KOPT-K1 (cell line): ENCODE results near the gene ATP8B4.

ENCODE experiments used
- H3K27ac ChIP-seq: fragments of 200-600 bp; sonication (generic); 2 replicates; pipeline ENCODE4 v1.5.1; 2016; ENCODE audit warnings: antibody characterized with exemption, mild to moderate bottlenecking, low read depth, low read length; ENCODE audit not compliant: poor library complexity, severe bottlenecking
- H3K36me3 ChIP-seq: fragments of 200-600 bp; sonication (generic); 2 replicates; pipeline ENCODE4 v1.5.1; 2017; ENCODE audit warnings: antibody characterized with exemption, mild to moderate bottlenecking, low read length, moderate library complexity; ENCODE audit not compliant: insufficient read depth
- H3K9me3 ChIP-seq: fragments of 200-600 bp; sonication (generic); 2 replicates; pipeline ENCODE4 v1.5.1; 2017; ENCODE audit warnings: antibody characterized with exemption, low read length, mild to moderate bottlenecking; ENCODE audit not compliant: insufficient read depth, poor library complexity, severe bottlenecking

The ATP8B4 gene

DNA sequence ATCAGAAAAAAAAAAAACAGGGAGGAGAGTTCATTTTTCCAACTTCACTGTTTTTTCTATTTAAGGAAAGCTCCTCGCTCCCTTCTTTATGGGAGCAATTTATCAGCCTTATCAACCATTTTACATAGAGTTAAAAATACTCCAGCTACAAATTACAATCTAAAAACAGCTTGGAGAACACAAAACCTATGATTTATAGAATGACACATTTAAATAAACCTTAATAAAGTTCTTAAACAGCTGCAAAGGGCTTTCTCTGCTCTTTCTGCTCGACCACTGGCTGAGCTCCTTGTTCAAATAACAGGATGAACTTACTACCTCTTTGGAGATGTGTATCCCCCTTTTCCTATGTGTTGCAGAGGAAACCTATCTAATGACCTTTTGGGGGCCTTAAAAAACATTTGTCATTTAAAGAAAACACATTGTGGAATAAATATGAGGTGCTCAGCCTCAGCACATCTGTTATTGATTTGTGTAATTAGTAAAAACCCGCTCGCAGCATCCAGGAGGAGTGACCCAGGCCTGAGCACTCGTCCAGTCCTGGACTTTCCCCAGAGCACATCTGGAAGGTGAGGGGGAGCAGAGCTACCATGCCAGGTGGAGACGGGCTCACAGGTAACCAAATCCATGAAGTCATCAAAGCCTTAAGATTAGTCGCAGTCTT, 231.2 kb downstream of the ATP8B4 start:
- Histone ChIP-seq H3K36me3 (no peaks in the 10 kb centered on the region), H3K9me3 (no peaks in the 10 kb centered on the region), H3K27ac (no peak overlapping the region)

DNA sequence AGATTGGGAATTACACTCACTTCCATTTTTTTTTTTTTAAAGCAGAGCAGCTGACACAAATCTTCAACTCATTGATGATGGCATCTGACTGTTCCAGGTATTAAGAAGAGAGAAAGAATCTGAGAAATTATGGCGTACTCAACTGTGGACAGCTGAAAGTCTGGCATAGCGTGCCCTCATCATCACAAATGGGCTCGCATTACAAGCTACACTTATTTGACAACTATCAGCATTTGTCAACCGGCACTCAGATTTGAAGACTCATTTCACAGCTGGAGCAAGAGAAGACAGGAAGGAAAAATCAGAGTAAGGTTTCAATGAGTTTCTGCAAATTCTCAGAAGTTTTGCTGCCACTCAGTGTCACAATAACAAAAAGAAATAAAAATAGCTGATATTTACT, 235.9 kb downstream of the ATP8B4 start:
- H3K36me3 ChIP-seq: no peaks in the 10 kb centered on the region
- no peak overlapping the region for H3K27ac ChIP-seq
- H3K9me3 ChIP-seq: no peaks in the 10 kb centered on the region

DNA sequence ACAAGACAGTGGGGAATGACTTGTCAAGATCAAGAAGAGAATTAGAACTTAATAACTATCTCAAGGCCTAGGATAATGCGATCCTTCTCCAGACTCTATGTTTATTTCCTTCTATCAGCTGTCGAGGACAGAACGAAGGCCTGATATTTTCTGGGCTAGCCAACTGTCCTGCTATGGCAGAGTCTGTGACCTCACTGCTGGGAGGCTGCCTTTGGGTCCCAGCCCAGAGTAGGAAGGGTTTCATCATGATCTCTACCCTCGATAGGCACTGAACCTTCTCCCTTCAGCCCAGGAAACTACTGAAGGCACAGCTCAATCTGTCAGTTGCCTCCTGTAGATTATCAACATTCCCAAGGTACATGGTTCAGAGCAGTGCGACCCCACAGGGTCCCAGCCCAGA, 237.2 kb downstream of the ATP8B4 start:
- Histone ChIP-seq H3K36me3 (no peaks in the 10 kb centered on the region), H3K9me3 (no peaks in the 10 kb centered on the region), H3K27ac (no peak overlapping the region)

DNA sequence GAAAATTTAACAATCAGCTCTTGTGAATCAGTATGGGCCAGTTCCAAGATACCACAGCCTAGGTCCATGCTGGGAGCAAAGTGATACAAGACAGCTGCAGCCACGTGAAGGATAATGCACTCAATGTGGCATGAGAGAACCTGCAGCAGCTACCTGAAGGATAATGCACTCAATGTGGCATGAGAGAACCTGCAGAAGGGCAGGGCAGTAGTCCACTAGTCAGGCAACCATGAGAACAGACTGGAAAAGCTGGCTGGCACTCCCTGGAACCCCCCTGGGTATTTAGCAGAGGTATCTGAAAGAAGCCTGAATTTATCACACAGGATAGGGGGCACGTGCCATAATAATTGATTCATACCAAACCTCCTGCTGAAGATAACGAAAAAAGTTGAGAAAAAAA, 237.6 kb downstream of the ATP8B4 start:
- H3K27ac ChIP-seq: no peak overlapping the region
- H3K36me3 ChIP-seq: no peaks in the 10 kb centered on the region
- no peaks in the 10 kb centered on the region for H3K9me3 ChIP-seq

DNA sequence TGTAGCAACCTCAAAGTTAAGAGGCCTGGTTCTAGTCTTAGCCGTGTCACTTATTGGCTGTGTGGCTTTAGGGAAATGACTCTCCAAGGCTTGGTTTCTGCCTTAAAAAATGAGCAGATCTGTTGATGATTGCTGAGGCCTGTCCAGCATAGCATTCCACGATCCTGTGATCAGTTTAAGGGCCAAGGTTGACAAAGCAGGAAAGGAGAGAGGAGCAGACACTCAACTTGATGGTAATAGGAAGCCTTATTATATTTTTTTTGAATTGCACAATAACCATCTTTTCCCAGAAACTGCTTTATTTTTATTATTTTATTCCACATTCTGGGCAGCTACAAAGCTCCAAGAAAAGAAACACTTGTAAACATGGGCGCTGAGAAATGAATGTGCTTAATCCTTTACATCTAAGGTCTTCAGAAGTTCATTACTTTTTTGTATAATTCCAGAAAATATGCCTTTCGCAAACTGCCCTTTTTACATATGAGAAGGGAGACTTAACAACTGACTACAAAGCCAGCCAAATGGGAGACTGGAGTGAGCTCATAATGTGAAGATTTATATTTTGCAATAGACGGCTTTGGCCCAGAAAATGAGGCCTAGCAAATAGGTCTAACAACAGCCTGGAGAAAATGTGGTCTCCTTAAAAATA, 241.0 kb downstream of the ATP8B4 start:
- Histone ChIP-seq H3K27ac (no peak overlapping the region), H3K36me3 (no peaks in the 10 kb centered on the region), H3K9me3 (no peaks in the 10 kb centered on the region)

DNA sequence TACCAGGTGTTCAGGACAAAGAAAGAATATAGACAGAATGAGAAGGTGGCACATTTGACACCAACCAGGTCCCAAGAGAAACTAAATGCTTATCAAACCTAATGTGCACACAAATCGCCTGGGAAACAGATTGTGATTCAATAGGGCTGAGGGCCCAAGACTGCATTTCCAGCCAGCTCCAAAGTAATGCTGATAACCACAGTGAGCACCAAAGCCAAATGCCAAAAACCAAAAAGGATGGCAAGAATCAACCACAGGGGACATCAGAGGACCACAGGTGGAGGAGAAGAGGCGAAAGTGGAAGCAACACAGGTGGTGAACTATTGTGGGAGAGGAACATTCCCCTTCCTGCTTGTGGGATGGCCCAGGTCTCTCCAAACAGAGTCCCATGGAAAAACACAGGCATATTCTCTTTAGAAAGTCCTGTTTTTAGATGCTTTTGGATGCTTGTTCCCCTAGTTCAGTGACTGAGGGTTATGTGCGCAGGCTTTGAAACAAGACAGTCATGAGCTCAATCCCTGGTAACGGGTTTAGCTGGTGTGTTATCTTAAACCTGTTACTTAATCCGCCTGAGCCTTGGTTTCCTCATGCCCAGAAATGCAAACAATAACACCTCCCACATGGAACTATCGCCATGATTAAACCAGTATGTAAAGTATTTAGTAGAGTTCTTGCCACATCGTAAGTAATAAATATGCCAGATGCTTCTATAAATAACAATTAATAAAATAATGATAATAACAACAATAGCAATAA, 241.7 kb downstream of the ATP8B4 start:
- H3K36me3 ChIP-seq: no peaks in the 10 kb centered on the region
- H3K27ac ChIP-seq: no peak overlapping the region
- H3K9me3 ChIP-seq: no peaks in the 10 kb centered on the region

DNA sequence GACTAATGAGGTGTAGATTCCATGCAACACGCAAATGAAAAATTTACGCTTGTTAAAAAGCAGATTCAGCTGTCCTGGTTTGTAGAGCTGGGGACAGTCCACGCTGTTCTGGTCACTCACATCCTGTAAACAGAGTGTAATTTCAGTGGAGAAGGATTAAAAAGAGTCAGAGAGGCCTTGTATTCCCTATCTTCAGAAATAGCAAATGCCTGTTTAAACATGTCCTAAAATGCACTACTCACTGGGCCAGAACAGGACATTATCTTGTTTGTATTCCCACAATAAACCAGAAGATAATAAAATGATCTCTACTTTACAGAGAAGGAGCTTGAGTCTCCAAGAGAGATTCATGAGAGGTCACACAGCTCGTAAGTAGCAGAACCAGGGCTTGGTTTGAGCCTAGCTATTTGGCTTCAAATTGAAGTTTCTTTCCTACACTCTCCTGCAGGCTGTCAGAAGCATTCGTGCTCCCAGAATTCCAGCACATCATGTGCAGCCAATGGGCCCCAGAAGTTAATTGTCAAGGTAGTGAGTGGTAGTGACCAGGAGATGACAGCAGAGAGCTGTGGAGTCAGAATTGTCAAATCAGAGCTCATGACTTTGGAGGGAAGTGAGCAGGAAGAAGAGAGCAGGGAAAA, 242.5 kb downstream of the ATP8B4 start:
- Histone ChIP-seq H3K36me3 (no peaks in the 10 kb centered on the region), H3K9me3 (no peaks in the 10 kb centered on the region), H3K27ac (no peak overlapping the region)

DNA sequence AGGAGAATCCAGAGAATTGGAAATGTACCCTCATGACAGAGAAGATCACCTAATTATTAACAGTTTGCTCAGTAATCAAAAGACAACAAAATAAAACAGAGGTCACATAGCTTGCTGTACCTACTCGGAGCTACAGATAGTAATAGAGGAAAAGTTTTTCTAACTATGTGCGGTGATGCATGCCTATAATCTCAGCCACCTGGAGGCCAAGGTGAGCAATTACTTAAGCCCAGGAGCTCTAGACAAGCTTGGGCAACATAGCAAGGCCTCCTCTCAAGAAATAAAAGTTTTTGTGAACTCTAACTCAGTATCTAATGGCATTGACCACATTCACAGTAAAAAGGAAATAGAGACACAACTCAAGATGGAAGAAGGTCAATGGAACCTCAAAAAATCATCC, 243.6 kb downstream of the ATP8B4 start:
- Histone ChIP-seq H3K27ac (no peak overlapping the region), H3K36me3 (no peaks in the 10 kb centered on the region), H3K9me3 (no peaks in the 10 kb centered on the region)

DNA sequence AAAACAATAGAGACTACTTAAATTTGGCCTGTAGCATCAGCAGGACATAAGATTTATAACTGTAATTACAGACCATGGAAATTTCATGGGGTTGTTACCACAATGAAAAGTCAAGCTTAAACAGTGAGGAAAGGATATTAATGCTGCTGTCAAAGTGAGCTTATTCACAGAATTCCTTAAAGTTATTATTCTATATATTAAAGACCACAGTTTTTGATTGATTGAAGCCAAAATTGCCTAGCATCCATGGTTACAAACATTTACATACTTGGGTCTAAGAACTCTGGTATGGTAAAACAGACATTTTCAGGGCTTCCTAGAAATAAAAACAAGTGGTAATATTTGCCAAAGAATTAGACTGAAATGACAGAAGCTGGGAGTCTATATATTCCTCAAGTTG, 248.6 kb downstream of the ATP8B4 start:
- no peaks in the 10 kb centered on the region for H3K9me3 ChIP-seq
- H3K36me3 ChIP-seq: no peaks in the 10 kb centered on the region
- H3K27ac ChIP-seq: no peak overlapping the region

DNA sequence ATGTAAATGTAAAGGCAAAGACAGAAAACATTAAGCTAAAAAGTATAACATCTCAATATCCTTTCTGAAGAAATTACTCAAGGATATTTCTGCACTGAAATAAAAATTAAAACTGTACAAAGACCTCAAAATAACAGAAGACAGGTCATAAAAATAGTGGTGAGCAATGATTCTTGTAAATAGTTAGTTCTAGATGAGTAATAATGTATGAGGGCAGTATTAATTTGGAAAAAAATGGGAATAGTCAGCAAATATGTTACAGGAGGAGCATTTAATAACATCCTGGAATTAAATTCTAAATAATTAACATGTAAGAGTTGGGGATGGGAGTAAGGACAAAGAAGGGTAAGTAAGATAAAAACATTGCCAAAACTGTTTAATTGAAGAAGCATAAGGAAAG, 250.7 kb downstream of the ATP8B4 start:
- H3K27ac ChIP-seq: no peak overlapping the region
- H3K9me3 ChIP-seq: no peaks in the 10 kb centered on the region
- H3K36me3 ChIP-seq: no peaks in the 10 kb centered on the region

DNA sequence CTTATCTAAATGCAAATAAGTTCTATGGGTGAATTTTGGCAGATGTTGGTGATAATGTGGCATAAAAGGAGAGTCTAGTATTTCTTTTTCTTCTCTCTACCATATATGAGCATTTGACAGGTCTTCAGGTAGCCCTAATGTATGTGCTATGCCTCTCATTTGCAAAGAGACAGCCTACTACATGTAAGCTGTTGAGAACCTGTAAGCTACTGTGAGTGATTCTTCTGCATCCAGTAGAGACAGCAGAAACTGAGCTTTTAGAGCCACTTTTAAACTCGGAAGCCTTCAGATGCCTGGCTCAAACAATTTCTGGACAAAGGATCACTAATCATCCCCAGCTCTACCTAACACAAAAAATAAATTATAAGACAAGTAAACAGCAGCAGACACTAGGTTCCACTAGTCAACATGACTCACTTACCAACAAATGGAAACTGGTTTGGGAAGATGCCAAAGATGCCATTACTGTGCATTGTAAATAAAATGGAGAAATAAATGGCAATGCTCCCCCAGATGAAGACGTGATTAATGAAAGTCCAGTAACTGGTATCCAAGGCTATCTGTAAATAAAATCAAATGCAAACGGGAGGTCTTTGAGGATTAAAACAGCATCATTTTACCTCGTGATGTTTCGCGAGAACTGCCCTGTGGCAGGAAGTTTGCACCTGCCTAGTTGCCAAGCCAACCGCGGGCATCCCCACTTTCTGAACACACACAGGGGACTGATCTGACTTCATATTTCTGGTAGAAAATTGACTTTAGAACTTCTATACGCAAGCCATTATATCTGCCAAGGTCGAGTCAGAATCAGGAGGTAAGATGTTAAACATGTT, 252.9 kb downstream of the ATP8B4 start:
- no peak overlapping the region for H3K27ac ChIP-seq
- no peaks in the 10 kb centered on the region for H3K9me3 ChIP-seq
- no peaks in the 10 kb centered on the region for H3K36me3 ChIP-seq

DNA sequence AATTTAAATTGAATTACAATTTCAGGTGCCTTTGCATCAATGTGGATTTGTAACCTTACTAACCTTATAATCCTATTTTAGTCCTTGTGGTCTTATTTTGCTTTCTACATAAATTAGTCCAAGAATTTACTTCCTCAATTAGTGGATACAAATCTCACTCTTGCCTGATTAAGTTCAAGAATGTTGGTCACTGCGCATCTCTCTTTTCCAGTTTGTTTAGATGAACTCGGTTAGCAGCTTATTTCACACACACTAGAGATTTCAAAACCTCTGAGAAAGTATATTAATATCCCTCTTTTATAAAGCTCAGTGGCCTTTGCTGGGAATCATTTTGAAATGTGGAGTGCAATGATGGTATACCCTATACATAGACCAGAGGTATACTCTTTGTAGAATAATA, 254.8 kb downstream of the ATP8B4 start:
- no peaks in the 10 kb centered on the region for H3K9me3 ChIP-seq
- no peaks in the 10 kb centered on the region for H3K36me3 ChIP-seq
- H3K27ac ChIP-seq: no peak overlapping the region

DNA sequence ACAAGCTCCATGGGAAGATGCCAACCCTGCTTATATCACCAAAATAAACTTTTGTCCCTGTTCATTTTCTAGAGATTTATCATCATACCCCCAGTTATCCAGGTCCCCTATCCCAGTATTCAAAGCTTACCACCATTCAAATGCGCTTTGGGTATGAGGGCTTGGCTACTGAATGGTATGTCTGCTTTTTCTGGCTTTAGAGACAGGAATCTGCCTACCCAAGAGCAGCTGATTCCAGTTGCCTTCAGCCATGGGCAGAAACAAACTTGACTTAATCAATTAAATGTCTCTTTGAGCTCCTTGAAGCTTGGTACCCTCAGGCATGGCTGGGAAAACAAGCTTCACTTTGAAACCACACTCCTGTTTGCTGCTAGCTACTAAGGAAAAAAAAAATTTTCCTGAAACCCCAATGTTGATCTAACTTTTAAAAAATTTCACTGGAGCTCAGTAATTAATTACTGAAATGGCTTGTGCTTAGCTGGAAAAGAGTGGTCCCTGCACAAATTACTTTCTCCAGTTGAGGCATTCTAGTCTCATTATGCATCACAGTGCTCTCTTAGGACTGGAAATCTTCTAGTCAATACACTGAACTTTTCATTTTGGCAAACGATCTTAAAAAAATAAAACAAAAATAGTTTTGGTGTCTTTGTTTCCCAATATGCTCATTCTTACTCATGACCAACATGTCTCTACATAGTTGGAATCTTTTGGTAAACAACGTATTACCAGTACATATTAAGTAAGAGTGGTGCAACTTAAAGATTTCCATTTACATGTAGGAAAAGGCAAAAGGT, 255.4 kb downstream of the ATP8B4 start:
- H3K9me3 ChIP-seq: no peaks in the 10 kb centered on the region
- H3K36me3 ChIP-seq: no peaks in the 10 kb centered on the region
- H3K27ac ChIP-seq: no peak overlapping the region

DNA sequence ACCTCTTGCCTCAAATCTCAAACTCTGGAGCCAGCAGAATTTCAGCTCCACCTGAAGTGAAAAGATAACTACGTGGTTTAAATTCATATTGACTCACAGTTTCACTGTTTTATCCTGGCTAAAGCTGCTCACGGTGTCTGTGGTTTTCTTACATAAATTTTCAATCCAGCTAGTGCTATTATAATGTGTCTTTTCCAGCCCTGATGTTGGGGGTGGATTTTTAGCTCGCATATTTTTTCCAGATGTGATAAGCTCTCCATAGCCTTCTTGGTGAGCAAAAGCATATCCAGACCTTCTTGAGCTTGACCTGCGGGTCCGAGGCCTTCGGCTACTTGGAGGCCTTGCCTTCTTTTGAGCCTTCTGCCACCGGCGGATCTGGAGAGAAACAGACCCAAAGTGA, 258.9 kb downstream of the ATP8B4 start:
- no peaks in the 10 kb centered on the region for H3K36me3 ChIP-seq
- no peaks in the 10 kb centered on the region for H3K9me3 ChIP-seq
- H3K27ac ChIP-seq: no peak overlapping the region
